Fibroblast of gingiva (primary cell): Measurements from ENCODE around the gene KCNE4.

Experiments used
- DNase-seq: peaks from one replicate; pipeline ENCODE4 v3.0.0-alpha.2; 2011; ENCODE audit warnings: low read depth

KCNE4 gene

GRCh38 chr2:223086370-223086981 is 34.5 kb downstream of the KCNE4 start:
- DNase-seq, result no peak

- DNase-seq, result peak; percentile 66
Measured at GRCh38 chr2:223087466-223087865, 35.5 kb downstream of the KCNE4 start.

GRCh38 chr2:223088866-223089265 is 36.9 kb downstream of the KCNE4 start:
- no peak for DNase-seq

GRCh38 chr2:223090039-223090438 is 38.0 kb downstream of the KCNE4 start:
- DNase-seq, result no peak

GRCh38 chr2:223090540-223091235 is 38.7 kb downstream of the KCNE4 start:
- no peak for DNase-seq

- DNase-seq, result no peak
Measured at GRCh38 chr2:223092667-223093066, 40.7 kb downstream of the KCNE4 start.

- DNase-seq, result peak; percentile 93
Measured at GRCh38 chr2:223093436-223094241, 41.6 kb downstream of the KCNE4 start.

- no peak for DNase-seq
Measured at GRCh38 chr2:223095207-223095606, 43.2 kb downstream of the KCNE4 start.

- peak; percentile 35 for DNase-seq
Measured at GRCh38 chr2:223096235-223096970, 44.4 kb downstream of the KCNE4 start.

- DNase-seq, result no peak
Measured at GRCh38 chr2:223097888-223098383, 45.9 kb downstream of the KCNE4 start.

GRCh38 chr2:223099561-223099960 is 47.6 kb downstream of the KCNE4 start:
- DNase-seq, result no peak

- DNase-seq, result peak; percentile 82
Measured at GRCh38 chr2:223100061-223100511, 48.1 kb downstream of the KCNE4 start.

- no peak for DNase-seq
Measured at GRCh38 chr2:223101340-223102039, 49.5 kb downstream of the KCNE4 start.

- no peak for DNase-seq
Measured at GRCh38 chr2:223102040-223102400, 50.0 kb downstream of the KCNE4 start.

GRCh38 chr2:223102450-223102849 is 50.5 kb downstream of the KCNE4 start:
- no peak for DNase-seq

GRCh38 chr2:223104336-223105132 is 52.5 kb downstream of the KCNE4 start:
- DNase-seq, result no peak
